ENCODE results near the gene GPBAR1.
"Not testable (repeated sequence)": the region's sequence is repeated elsewhere in the genome, so short reads cannot be mapped to it uniquely, and the experiment has no call there.

GPBAR1 gene

GRCh38 chr2:218269900-218270720 is 9.3 kb downstream of the GPBAR1 start, which contains the start of the genes AAMP and PNKD:
AAMP (minus strand) TSS chr2:218270137; CDS start chr2:218270086, 51 bp downstream.
PNKD (plus strand) TSS chr2:218270519; CDS start chr2:218270536, 17 bp downstream.
- DNase-seq, result peak; percentile 100

DNA sequence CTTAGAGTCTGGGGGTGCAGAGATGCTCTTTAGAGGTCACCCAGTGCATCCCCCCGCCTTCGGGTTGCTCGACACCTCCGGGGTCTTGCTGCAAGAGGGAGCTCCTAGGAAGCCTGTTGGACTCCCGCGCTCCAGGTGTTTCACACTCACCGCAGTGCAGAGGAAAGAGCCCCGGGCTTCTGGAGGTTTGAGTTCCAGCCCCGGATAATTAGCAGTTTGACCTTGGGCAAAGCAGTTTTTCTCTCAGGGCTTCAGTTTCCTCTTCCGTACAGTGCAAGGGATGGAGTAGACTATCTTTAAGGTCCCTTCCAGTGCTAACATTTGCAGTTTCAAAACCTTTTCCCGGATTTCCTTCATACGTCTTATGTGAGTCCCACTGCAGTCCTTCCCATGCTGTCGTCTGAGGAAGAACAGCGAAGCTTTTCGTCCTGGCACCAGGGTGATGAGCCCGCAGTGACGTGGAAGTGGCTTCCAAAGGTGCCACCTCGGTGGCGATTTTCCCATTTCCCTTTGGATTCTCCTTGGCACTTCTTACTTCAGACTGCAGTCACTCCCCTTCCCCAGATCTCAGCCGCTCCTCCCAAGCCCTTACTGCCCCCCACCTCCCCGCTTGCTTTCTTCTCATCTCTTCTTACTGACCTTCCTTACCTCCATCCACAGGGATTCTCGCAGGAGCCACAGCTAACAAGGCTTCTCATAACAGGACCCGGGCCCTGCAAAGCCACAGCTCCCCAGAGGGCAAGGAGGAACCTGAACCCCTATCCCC is 10.1 kb downstream of the GPBAR1 start:
- no peak for DNase-seq

GRCh38 chr2:218271487-218271797 is 10.6 kb downstream of the GPBAR1 start:
- DNase-seq, result no peak

DNA sequence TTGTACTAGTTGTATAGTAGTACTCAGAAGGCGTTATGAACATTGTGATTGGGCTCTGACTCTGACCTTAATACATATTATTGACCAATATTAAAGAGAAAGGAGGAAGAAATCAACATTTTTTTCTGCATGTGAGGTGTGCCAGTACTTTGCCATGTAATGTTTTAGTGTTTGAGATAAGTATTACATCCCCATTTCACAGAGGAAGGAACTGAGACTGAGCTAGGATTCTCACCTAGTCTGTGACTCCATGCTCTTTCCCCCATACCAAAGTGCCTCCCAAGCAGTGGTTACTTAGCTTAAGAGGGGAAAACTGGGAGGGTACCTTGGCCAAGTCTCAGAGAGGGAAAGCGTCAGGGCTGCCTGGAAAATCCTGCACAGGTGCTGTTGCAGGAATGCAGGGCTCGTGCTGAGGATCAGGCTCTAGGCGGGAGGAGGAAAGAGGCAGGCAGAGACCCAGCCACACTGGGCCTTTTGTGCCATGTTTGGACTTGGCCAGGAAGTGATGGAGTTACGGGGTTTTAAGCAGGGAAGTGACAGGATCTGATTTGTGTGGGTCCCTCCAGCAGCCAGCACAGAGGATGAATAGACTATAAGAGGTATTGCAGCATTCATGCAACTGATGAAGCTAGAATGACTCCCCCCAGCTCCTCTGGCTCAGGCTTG is 11.2 kb downstream of the GPBAR1 start:
- DNase-seq, result no peak

- DNase-seq, result peak; percentile 75
These were observed 11.9 kb downstream of the GPBAR1 start for GRCh38 chr2:218272531-218273212.

DNA sequence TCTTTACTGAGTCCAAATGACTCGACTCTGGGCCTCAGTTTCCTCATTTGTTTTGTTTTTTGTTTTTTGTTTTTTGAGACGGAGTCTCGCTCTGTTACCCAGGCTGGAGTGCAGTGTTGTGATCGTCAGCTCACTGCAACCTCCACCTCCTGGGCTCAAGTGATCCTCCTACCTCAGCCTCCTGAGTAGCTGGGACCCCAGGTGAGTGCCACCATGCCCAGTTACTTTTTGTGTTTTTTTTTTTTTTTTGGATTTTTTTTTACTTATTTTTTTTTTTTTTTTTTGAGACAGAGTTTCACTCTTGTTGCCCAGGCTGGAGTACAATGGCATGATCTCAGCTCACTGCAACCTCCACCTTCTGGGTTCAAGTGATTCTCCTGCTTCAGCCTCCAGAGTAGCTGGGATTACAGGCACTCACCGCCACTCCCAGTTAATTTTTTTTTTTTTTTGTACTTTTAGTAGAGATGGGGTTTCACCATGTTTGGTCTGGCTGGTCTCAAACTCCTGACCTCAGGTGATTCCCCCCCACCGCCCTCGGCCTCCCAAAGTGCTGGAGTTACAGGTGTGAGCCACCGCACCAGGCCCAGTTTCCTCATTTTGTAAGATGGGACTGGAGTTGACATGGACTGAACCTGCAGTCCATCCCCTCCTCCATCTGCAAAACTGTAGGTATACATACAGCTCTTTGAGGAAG is 12.5 kb downstream of the GPBAR1 start:
- not testable (repeated sequence) for DNase-seq

DNA sequence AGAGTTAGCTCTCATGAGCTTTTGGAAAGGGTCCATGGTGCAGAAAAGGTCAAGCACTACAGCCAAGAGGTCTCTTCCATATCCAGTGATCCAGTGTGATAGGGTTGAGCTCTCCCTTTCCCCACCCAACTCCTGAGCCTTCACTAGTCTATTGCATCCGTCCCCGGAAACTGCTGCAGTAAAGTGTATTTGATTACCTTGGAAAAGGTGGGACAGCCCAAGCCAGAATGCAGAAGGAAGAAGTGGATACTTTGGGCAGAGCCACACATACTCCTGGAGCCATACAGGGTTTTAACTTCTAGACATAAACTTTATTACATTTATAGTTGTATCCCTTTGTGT is 13.1 kb downstream of the GPBAR1 start:
- no peak for DNase-seq

DNA sequence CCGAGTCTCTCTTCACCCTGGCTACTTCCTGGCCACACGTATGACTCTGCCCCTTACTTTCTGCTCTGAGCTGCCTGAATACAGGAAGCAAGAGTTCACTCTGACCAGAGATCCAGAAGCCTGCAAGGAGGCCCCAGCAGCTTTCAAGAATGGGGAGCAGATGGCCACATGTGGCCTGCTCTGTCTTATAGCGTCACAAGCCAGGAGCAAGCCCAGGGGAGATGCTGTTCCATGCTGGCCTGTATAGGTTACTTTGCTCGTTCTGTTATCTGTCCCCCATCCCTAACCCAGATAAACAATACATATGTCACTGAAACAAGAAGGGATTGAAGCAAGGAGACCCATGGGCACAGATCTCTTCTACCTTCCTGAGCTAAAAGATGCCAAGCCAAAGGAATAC is 13.8 kb downstream of the GPBAR1 start:
- no peak for DNase-seq

DNA sequence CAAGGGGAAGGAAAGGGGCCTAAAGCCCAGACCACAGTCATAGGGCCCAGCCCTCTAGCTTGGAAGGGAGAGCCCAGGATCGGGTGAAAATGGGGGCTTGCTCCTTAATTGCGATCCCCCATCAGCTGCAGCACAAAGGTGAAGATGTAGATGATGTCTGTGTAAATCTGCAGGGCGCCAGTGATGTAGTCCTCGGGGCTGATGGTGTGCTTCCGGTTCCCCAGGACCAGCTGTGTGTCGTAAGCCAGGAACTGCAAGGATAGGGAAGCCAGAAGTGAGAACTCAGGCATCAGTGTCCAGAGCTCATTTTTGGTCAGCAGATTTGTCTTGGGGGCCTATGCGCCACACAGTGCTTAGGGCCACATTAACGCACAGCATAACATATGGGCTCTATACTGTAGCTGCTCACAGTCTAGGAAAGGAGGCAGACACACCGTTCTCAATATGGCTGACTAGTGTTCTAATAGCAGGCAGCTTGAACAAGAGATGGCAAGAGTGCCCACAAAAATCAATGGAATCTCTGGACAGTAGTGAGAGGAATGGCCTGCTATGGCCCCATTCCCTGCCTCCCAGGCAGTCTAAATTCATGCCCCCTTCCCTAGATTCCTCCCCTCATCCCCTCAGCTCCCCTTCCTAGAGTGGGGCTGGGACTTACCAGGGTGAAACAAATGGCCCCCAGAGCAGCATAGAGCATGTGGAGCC is 14.7 kb downstream of the GPBAR1 start:
- no peak for DNase-seq

GRCh38 chr2:218276986-218277755 is 16.4 kb downstream of the GPBAR1 start:
- no peak for DNase-seq

DNA sequence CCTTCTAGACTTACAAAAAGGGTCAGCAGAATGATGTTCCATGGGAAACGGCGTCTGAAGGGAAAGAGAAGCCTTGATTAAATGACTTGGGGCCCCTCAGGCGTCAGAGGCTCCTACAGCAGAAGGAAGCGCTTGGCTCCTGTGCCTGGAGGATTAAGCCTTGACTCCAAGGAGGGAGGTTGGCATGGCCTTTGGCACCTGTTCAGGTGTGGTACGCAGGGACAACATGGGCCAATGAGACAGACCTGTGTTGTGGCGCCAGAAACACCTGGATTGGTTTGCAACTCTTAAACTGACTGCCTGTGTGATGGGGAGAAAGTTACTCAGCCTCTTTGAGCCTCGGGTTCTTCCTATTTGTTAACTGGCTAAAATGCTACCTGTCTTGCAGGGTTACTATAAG is 17.1 kb downstream of the GPBAR1 start:
- no peak for DNase-seq

GRCh38 chr2:218278531-218279360 is 17.9 kb downstream of the GPBAR1 start:
- DNase-seq, result no peak

- no peak for DNase-seq
These were observed 19.6 kb downstream of the GPBAR1 start for GRCh38 chr2:218280260-218280870.

- DNase-seq, result no peak
These were observed 20.6 kb downstream of the GPBAR1 start for GRCh38 chr2:218281449-218281848.

GRCh38 chr2:218282173-218282991 is 21.6 kb downstream of the GPBAR1 start:
- no peak for DNase-seq

DNA sequence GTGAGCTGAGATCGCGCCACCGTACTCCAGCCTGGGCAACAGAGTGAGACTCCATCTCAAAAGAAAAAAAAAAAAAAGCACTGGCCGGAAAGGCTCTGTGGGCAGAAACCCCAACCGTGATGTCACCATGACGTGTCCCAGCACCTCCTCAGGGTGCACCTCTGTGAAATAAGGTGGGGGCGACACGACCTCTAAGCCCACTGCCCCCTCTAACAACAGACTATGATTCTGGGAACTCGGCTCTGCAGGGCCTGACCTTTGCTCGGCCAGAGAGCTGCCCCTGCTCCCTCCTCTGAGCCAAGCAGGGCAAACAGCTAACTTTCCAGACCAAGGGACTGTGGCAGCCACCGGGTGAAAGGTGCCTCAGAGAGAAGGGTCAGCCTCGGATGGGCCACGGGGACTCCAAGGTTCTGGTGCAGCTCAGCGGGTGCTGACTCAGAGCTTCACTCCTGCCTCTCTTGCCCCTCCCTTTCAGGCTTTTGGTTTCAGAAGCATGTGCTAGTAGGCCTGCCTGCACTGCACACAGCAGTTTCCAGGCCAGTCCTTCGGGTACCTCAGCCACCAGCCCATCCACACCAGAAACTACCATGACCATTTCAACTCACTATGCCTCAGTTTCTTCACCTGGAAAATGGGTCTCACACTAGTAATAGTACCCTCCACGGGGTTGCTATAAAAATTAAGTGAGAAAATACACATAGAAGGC is 23.4 kb downstream of the GPBAR1 start:
- DNase-seq, result peak; percentile 47

DNA sequence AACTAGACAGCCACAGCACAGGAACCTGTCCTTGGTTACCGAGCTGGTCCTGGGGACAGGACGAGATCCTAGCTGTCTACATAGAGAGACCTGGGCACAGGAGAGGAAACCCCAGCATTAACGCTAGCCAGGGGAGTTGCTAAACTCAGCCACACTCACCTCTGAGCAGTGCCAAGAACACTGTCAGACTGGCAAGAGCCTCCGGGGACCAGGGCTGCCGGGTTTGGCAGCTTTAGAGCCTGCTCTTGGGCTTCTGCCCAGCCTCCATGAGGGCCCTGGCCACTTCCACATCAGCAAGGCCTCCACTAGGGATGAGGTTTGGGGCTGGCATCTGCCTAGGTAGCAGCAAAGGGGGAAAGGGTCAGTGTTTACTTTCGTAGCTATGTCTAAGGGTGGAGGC is 24.8 kb downstream of the GPBAR1 start:
- no peak for DNase-seq

All from effector CD4-positive, alpha-beta T cell (primary cell).